Measurements from ENCODE around the gene NCBP3. TPM values are rescaled to one million over a fixed set of nuclear protein-coding genes. Genes with fewer than 3 reads are reported as not detected.

NCBP3 gene
- total RNA-seq, 2 experiments from 2014 or later, result 24.5 to 45.7 TPM

GRCh38 chr17:3860939-3861700, 15.1 kb upstream of the NCBP3 start:
- H3K4me2 ChIP-seq (ENCODE audit: low read length), result no peak overlapping the region
- POLR2A ChIA-PET, result no interaction called here
- H3K4me1 ChIP-seq (ENCODE audit: insufficient read depth, low read length, poor library complexity, severe bottlenecking), result no peaks in the 10 kb centered on the region
- no peaks in the 10 kb centered on the region for H3K79me2 ChIP-seq (ENCODE audit: insufficient read depth, low read depth, low read length)
- no peak overlapping the region for H2AFZ ChIP-seq (ENCODE audit: low read length)
- intact Hi-C loops (cut with micrococcal nuclease; ENCODE audit: unreplicated experiment), result no loop called here
- no peaks in the 10 kb centered on the region for H3K9me2 ChIP-seq (ENCODE audit: insufficient read depth, low read length)
- no TSS peak for BruUV-seq (replicated peaks)
- H3K4me3 ChIP-seq (ENCODE audit: low read depth, low read length, poor library complexity, severe bottlenecking), result no peak overlapping the region
- TF ChIP-seq CTCF (conservative IDR thresholded peaks at IDR 0.05; ENCODE audit: low read length) (no peak), EZH2phosphoT487 (IDR thresholded peaks at IDR 0.05; ENCODE audit: borderline replicate concordance, low read depth, low read length) (no peak)
- no peaks in the 10 kb centered on the region for H3K36me3 ChIP-seq (ENCODE audit: insufficient read depth, low read length)
- H3K9me3 ChIP-seq (ENCODE audit: low read length), result no peaks in the 10 kb centered on the region
- no peaks in the 10 kb centered on the region for H4K20me1 ChIP-seq (ENCODE audit: insufficient read depth, low read length)
- no peak overlapping the region for H3K27ac ChIP-seq (ENCODE audit: low read depth, low read length, poor library complexity, severe bottlenecking)
- CTCF ChIA-PET (ENCODE audit: unreplicated experiment), result no interaction called here
- no peak for DNase-seq (ENCODE audit: low spot score)

DNA sequence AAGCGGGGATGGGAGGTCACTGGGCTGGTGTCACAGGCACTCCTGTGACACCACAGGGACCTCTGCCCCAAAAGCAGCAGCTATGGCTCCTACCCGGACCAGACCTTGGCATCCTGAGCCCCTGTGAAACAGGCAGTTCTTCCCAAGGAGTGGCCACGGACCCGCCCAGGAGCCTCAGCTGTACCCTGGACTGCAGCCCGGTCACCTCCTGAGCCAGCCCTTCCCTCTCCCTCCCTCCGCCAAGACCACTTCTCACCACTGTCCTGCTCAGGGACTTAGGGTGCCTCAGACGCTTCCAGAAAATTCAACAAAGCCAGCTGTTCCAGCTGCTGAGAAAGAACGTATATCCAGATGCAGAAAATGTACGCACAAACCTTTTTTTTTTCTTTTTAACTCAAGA, 13.9 kb upstream of the NCBP3 start:
- Histone ChIP-seq H3K79me2 (ENCODE audit: insufficient read depth, low read depth, low read length) (no peaks in the 10 kb centered on the region), H3K4me3 (ENCODE audit: low read depth, low read length, poor library complexity, severe bottlenecking) (no peak overlapping the region), H4K20me1 (ENCODE audit: insufficient read depth, low read length) (no peaks in the 10 kb centered on the region), H3K4me1 (ENCODE audit: insufficient read depth, low read length, poor library complexity, severe bottlenecking) (no peaks in the 10 kb centered on the region), H2AFZ (ENCODE audit: low read length) (no peak overlapping the region), H3K9me3 (ENCODE audit: low read length) (no peaks in the 10 kb centered on the region), H3K36me3 (ENCODE audit: insufficient read depth, low read length) (no peaks in the 10 kb centered on the region), H3K4me2 (ENCODE audit: low read length) (no peak overlapping the region), H3K27ac (ENCODE audit: low read depth, low read length, poor library complexity, severe bottlenecking) (no peak overlapping the region), H3K9me2 (ENCODE audit: insufficient read depth, low read length) (no peaks in the 10 kb centered on the region)
- TF ChIP-seq EZH2phosphoT487 (IDR thresholded peaks at IDR 0.05; ENCODE audit: borderline replicate concordance, low read depth, low read length), result no peak
- TF ChIP-seq CTCF (conservative IDR thresholded peaks at IDR 0.05; ENCODE audit: low read length), result no peak
- BruUV-seq (replicated peaks), result no TSS peak
- intact Hi-C loops (cut with micrococcal nuclease; ENCODE audit: unreplicated experiment), result no loop called here
- DNase-seq (ENCODE audit: low spot score), result no peak
- POLR2A ChIA-PET, result no interaction called here
- CTCF ChIA-PET (ENCODE audit: unreplicated experiment), result no interaction called here
